Gastroesophageal sphincter (tissue), 3 donors: ENCODE measurements around the gene NRXN3.

Source experiments
- POLR2A ChIP-seq, 2 donors: fragments of 450-650 bp; IDR thresholded peaks; one replicate each; pipeline ENCODE4 v1.6.1; 2017; ENCODE audit warnings: antibody characterized with exemption in 2 of 2, mild to moderate bottlenecking in 2 of 2, moderate library complexity in 1 of 2
- POLR2AphosphoS5 ChIP-seq: sonication (generic); formaldehyde crosslinking; IDR thresholded peaks from one replicate; pipeline ENCODE4 v1.6.1; 2017; ENCODE audit warnings: antibody characterized with exemption
- TF ChIP-seq, protein P1 (sequence below), 4 experiments: fragments of 200-600 bp in 2 of 4; fragments of 450-650 bp in 2 of 4; sonication (generic) in 1 of 4; IDR thresholded peaks; one replicate each; pipeline ENCODE4 v1.5.1; 2017 to 2019; ENCODE audit warnings: antibody characterized with exemption in 4 of 4, mild to moderate bottlenecking in 2 of 4, moderate library complexity in 2 of 4

DNA sequence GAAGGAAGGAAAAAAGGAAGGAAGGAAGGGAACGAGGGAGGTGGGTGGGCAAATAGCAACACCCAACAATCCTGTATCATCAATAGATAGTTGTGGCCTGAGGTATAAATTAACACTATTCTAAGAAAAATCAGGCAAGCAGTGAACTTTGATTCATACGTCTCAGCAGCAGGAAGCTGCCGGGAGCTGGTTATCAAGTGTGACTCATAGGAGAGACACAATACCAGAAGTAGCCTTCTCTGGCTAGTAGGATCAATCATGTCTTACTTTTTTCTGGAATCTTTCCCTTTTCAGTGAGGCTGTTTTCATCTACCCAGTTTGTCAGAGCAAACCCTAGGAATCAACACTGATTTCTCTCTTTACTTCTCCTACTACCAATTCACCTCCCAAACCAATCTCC, 780.5 kb downstream of the NRXN3 start:
- TF ChIP-seq, protein P1, sequence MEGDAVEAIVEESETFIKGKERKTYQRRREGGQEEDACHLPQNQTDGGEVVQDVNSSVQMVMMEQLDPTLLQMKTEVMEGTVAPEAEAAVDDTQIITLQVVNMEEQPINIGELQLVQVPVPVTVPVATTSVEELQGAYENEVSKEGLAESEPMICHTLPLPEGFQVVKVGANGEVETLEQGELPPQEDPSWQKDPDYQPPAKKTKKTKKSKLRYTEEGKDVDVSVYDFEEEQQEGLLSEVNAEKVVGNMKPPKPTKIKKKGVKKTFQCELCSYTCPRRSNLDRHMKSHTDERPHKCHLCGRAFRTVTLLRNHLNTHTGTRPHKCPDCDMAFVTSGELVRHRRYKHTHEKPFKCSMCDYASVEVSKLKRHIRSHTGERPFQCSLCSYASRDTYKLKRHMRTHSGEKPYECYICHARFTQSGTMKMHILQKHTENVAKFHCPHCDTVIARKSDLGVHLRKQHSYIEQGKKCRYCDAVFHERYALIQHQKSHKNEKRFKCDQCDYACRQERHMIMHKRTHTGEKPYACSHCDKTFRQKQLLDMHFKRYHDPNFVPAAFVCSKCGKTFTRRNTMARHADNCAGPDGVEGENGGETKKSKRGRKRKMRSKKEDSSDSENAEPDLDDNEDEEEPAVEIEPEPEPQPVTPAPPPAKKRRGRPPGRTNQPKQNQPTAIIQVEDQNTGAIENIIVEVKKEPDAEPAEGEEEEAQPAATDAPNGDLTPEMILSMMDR (IDR thresholded peaks at IDR 0.05), result no peak
- TF ChIP-seq POLR2AphosphoS5, result no peak
- TF ChIP-seq POLR2A (IDR thresholded peaks at IDR 0.05), result no peak
